Measurements from ENCODE around the gene CAMK2N2.
A peak's percentile ranks its signal among the peaks of the same experiment; 100 is the strongest.

CAMK2N2 gene

DNA sequence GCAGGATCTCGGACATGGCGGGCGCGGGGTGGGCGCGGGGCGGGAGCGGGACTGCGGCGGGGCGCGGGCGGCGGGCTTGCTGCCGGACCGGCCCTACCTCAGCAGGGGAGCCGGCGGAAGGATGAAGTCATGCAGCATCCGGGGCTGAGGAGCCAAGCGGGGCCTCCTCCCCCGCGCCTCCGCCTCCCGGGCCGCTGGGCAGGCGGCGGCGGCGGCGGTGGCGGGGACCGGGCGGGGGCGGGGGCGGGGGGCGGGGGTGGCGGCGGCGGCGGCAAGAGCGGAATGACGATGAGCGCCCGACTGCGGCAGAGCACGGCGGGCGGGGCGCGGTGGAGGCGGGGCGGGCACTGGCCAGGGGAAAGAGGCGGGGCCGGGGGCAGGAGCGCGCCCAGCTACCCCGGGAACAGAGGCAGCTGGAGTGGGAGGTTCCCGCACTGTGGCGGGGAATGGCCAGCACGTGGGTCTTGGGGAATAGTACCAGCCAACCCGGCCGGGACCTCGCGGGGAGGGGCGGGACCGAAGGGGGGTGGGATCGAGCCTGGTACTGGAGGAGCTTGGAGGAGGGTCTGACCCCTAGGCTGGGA lies at the start of gene CAMK2N2:
TSS of gene CAMK2N2 (minus strand) at position 284 of the 584 bp plus-strand sequence. CDS start at position 16, 268 bp downstream.
- peak; percentile 96 for DNase-seq

DNA sequence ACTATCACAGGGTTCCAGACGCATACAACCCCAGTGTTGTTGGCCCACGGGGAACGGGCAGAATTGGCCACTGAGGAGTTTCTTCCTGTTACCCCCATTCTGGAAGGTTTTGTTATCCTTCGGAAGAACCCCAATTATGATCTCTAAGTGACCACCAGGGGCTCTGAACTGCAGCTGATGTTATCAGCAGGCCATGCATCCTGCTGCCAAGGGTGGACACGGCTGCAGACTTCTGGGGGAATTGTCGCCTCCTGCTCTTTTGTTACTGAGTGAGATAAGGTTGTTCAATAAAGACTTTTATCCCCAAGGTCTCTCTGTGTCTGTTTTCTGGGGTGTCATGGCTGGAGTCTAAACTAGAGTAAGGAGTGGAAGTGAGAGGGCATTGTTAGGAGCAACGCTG lies 47.4 kb upstream of the CAMK2N2 start:
- no peak for DNase-seq

DNA sequence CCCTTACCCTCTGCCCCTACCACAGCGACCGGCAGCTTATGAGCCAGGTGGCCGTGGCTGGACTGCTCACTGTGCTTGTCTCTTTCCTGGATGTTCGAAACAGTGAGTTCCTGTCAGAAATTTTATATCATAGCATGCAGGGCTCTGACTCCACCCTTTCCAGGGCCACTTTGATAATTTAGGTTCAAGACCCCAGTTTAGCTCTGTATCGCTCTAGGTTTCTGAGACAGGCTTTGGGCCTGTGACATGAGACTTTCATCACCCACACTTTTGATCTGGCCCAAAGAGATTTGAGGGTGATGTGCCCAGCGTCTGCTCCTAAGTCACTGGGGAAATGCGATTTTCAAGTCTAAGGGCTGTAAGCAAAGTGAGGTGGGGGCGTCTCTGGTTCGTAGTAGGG lies 46.6 kb upstream of the CAMK2N2 start:
- DNase-seq = no peak

DNA sequence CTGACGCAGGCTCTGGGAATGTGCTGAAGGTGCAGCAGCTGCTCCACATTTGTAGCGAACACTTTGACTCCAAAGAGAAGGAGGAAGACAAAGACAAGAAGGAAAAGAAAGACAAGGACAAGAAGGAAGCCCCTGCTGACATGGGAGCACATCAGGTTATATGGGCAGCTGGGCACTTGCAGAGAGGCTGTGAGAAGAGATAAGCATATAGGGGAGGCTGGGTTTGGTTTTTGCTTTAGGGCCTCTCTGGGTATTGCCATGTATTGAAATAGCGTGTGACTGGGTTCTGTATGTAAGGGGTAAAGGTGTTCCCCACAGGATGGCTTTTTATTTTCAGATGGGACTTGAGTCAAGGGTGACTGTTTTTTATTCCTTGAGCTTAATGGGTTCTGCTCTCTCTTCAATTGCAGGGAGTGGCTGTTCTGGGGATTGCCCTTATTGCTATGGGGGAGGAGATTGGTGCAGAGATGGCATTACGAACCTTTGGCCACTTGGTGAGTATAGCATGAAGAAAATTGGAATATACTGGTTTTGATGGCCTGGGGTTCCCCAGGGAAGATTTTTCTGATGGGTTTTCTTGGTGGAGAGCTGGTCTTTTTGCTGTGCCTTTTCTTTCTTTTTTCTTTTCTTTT lies 45.1 kb upstream of the CAMK2N2 start:
- no peak for DNase-seq

DNA sequence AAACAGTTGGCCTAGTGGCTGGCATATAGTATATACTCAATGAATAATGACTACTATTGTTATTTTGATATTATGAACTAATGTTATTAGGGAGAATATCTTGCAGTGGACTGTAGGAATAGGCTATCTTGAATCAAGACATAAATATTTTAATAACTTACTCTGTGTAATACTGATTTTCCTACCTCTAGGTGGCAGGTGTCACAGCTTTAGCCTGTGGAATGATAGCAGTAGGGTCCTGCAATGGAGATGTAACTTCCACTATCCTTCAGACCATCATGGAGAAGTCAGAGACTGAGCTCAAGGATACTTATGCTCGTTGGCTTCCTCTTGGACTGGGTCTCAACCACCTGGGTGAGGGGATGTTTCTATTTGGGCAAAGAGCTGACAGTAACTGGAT lies 44.2 kb upstream of the CAMK2N2 start:
- DNase-seq = no peak

DNA sequence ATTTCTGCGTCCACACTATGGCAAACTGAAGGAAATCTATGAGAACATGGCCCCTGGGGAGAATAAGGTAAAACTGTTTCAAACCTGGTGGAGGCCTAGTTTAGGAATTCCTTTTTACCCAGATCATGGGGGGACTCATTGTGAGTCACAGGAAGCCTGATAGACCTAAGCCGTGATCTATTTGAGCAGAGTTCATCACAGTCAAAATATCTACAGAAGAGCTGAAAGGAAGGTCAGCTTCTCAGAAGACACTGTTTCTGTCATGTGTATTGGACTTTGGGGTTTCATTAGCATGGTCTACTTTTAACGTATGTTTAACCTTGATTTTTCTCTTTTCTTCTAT lies 39.0 kb upstream of the CAMK2N2 start:
- DNase-seq = no peak

DNA sequence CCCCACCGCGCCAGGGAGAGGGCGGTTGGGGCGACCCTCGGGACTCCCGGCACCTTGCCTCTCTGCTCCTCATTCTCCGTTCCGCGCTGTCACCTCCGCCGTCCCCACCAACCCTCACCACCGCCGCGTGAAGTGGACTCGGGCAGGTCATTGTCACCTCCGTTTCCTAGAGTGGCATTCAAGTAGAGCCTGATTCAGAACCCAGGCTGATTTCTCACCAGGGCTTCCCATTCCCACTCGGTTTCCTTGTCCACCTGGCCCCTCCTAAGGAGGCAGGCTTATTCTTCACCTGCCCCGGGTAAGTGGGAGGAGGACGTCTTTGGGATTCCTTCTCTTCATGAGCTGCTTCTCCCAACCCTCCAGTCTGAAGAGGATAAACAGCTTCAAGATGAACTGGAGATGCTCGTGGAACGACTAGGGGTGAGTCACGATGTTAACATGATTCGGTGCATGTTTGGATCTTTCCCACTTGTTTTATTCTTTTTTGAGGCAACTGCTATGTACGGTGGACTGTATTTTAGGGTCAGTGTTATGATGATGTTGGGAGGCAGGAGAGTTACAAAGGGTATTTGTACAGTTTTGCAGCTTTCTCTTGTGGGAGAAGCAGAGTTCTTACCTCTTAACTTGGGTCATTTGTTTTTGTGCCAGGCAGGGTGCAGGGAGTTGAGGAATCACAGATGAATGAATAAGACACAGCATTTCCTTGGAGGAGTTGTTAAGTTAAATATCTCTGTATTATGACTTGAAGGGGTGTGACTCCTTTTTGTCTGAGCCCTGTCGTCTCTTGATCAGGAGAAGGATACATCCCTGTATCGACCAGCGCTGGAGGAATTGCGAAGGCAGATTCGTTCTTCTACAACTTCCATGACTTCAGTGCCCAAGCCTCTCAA lies 38.4 kb upstream of the CAMK2N2 start:
- no peak for DNase-seq

DNA sequence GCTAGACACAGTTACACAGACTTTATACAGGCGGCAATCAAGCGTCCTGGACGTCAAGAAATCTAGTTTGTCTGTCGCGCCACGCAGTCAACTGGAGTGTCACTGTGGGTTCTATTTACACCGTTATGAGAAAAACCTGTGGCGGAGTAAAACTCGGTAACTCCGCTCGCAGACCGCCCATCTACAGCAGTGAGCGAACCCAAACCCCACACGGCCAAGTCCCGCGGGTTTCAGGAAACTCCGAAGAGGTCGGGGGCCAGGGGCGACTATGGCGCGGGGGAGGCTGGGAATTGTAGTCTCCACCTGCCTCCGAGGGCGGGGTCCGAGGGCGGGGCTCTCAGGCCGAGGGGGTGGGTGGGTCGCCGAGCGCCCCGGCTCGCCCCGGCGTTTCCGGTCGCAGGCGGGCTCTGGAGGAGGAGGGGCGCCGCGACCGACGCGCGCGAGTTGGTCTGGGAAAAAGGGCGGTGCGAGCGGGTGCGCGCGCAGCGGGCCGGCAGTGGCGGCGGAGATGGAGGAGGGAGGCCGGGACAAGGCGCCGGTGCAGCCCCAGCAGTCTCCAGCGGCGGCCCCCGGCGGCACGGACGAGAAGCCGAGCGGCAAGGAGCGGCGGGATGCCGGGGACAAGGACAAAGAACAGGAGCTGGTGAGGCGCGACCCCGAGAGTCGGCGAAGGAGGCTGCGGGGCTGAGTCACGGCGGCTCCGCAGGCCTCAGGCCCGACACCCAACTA lies 37.6 kb upstream of the CAMK2N2 start, which contains the start of gene PSMD2:
TSS of gene PSMD2 (plus strand) at position 483 of the 729 bp plus-strand sequence. CDS start at position 509, 26 bp downstream.
- peak; percentile 99 for DNase-seq

DNA sequence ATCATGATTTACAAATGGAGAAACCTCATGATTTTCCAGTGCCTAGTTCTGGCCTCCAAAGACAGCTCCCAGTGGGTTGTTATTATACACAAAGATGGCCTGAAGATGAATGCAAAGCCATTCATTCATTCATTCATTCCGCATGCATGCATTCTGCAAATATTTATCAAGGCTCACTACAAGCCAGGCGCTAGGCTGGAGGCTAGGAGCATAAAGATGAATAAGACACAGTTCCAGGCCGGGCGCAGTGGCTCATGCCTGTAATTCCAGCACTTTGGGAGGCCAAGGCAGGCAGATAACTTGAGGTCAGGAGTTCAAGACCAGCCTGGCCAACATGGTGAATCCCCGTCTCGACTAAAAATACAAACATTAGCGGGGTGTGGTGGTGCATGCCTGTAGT lies 35.3 kb upstream of the CAMK2N2 start:
- DNase-seq = no peak

DNA sequence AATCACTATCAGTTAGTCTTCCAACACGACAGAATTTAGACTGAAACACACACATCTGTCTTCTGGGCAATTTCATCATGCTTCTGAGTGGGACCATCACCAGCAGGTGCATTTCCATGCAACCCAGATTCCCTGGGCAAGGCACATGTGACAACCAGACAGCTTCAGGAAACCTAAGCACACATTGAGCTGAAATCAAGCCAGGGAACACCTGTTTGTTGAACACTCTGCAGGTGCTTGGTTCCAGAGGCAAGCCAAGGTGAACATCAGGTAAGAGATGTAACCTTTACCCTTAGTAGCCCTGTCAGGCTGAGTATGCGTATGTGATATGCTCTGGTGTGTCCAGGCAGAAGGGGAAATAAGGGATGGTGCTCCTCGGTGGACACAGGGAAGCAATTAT lies 34.4 kb upstream of the CAMK2N2 start:
- DNase-seq = no peak

DNA sequence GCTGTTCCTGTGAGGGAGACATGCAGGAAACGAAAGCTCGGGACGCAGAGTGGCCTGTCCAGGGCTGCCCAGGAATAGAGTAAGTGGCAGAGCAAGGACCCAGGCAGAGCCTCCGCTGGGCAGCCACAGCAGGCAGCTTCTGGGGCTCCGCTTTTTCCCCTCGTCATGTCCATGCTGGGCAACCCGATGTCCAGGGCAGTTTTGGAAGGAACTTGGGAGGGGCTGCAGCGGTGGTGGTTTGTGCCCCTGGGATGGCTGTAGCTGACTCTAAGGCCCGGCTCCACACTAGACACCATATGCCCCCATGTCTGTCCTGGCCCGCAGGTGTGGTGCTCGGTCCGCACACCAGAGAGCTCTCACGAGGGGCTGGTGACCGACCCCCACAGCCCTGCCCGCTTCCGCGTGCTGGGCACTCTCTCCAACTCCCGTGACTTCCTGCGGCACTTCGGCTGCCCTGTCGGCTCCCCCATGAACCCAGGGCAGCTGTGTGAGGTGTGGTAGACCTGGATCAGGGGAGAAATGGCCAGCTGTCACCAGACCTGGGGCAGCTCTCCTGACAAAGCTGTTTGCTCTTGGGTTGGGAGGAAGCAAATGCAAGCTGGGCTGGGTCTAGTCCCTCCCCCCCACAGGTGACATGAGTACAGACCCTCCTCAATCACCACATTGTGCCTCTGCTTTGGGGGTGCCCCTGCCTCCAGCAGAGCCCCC lies 30.5 kb upstream of the CAMK2N2 start:
- DNase-seq = no peak

DNA sequence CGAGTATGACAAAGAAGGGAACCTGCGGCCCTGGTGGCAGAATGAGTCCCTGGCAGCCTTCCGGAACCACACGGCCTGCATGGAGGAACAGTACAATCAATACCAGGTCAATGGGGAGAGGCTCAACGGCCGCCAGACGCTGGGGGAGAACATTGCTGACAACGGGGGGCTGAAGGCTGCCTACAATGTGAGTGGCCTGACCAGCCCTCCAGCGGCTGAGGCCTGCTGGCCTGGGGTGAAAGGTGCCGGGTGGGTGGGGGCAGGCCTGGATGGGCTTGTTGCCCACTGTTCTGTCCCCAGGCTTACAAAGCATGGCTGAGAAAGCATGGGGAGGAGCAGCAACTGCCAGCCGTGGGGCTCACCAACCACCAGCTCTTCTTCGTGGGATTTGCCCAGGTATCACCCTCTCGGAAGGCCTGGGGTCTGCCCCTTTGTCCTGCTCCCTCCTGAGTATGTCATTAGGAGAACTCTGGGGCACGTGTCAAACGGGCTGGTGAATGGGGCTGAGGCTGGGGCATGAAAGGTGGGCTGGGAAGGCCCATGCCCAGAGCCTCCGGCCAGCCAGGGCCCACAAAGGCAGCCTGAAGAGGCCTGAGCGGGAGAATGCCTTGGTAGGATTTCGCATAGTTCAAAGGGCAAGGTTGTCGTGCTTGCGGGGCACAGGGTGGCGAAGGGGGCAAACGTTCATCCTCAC lies 29.8 kb upstream of the CAMK2N2 start:
- DNase-seq = no peak

DNA sequence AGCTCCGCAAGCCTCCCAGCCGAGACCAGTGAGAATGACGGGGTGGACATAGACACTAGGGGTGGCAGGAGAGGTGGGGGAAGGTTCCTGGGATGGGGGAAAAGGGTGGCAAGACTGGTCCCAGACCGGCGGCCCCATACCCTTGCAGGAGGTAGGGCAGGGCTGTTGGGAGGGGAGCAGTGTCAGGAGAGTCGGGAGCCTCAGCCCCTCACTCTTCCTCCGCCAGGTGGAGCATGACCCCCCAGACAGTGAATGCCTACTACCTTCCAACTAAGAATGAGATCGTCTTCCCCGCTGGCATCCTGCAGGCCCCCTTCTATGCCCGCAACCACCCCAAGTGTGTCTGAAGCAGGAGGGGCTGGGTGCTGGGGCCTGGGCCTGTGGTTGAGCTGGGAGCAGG lies 29.0 kb upstream of the CAMK2N2 start:
- no peak for DNase-seq

DNA sequence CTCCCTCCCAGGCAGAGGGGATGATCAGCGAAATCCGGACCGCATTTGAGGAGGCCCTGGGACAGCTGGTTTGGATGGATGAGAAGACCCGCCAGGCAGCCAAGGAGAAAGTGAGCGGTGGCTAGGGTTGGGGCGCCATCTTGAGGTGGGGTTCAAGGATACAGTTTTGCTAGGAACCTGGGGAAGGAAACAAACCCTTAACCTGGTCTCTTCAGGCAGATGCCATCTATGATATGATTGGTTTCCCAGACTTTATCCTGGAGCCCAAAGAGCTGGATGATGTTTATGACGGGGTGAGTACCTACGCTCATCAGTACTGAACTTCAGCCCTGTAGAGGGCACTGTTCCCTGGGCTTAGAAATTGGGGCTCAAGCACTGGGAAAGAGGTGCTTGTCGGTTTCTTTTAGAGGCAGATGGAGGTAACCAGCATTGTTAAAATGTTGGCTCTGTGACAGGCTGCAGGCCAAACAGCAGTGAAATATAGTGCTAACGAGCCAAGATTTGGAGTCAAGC lies 28.1 kb upstream of the CAMK2N2 start:
- peak; percentile 73 for DNase-seq

DNA sequence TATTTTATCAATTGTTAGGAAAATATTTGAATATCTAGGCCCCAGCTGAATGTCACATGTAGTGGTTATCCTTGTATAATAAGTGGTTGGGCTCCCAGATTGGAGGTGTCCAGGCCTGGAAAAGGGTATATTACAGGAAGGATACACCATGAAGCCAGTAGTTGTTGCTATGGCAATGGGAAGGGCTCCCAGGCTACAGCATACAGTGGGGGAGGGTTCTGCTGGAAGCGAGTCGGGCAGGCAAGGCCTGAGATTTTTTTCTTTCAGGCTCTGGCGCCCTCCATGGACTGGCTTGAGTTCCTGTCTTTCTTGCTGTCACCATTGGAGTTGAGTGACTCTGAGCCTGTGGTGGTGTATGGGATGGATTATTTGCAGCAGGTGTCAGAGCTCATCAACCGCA lies 23.3 kb upstream of the CAMK2N2 start:
- DNase-seq = peak; percentile 96

DNA sequence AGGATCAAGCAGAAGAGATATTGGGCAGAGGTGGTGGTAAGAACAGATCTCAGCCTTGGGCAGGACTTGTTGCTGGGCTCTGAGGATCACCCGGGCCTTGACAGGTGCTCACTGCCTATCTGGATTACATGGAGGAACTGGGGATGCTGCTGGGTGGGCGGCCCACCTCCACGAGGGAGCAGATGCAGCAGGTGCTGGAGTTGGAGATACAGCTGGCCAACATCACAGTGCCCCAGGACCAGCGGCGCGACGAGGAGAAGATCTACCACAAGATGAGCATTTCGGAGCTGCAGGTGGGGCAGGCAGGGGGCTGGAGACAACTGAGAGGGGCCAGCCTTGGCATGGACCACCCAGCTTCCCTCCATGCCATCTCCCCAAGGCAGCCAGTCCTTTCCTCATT lies 22.3 kb upstream of the CAMK2N2 start:
- DNase-seq = no peak

DNA sequence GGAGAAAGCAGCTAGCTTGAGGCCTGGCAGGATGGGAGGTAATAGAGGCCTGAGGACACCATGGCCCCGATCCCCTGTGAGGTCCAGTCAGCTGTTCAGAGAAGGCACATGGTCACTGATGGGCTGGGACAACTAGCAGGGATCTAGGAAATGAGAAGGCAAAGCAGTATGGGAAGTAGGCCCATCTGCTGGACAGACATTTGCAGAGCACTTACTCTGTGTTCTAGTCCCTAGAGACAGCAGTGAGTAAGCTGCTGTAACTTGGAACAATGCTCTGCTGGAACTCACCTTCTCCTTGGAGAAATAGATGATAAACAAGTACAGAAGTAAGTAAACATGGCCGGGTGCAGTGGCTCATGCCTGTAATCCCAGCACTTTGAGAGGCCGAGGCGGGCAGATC lies 21.6 kb upstream of the CAMK2N2 start:
- no peak for DNase-seq

DNA sequence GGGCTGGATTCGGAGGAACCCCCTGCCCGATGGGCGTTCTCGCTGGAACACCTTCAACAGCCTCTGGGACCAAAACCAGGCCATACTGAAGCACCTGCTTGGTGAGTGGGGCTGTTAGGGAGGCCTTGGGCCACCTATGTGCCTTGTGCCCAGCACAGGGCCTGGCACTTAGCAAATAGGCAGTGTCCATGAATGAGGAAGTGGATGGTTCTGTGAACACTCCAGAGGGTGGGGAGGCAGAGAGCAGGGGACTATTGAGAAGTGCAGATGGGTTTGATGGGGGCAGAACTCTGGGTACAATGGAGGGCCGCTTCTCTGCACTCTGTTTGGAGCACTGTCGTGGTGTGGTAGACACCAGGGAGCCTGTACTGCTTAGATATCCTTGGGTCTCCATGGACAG lies 16.0 kb upstream of the CAMK2N2 start:
- DNase-seq = no peak

DNA sequence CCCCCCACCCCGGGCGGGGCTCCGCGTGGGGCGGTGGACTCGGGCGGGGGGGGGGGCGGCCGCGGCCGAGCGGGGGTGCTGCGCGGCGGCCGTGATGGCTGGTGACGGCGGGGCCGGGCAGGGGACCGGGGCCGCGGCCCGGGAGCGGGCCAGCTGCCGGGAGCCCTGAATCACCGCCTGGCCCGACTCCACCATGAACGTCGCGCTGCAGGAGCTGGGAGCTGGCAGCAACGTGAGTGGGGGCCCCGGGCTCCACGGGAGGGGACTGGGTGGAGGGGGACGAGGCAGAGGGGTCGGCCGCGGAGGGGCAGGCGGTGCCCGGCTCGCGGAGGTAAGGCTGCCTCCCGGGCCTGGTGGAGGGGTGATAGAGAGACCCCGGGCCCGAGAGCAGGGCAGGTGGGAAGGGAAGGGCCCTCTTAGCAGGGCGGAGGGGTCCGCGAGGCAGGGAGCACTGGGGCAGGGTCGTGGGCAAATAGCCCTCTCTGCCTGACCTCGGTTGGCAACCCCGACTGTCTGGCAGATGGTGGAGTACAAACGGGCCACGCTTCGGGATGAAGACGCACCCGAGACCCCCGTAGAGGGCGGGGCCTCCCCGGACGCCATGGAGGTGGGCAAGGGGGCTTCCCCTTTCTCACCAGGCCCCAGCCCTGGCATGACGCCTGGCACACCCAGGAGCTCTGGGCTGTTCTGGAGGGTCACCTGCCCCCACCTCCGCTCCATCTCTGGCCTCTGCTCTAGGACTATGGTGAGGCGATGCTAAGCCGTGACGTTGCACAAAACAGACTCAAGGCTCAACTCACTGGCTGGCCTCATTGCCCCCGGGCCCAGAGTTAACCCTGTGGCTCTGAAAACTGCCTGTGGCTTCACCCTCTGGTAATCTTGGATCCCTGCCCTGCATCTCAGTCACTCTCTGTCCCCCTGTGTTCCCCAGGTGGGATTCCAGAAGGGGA lies 14.9 kb upstream of the CAMK2N2 start, which contains the start of gene ECE2:
TSS of gene ECE2 (plus strand) at position 62 of the 950 bp plus-strand sequence. CDS start at position 194, 132 bp downstream.
- DNase-seq = no peak

DNA sequence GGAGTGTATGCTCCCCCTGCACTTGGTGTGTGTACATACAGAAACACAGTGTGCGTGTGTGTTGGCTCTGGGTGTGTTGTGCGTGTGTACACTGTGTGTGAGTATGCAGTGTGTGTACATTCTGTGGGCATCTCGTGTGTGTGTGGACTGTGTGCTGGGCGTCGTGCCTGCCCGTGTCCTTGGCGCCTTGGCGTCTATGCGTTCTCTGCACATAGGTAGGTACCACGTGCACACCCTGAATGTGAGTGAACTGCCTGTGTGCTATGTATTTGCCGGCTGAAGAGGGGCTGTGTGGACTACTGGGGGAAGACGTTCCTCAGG lies 14.0 kb upstream of the CAMK2N2 start:
- DNase-seq = no peak

DNA sequence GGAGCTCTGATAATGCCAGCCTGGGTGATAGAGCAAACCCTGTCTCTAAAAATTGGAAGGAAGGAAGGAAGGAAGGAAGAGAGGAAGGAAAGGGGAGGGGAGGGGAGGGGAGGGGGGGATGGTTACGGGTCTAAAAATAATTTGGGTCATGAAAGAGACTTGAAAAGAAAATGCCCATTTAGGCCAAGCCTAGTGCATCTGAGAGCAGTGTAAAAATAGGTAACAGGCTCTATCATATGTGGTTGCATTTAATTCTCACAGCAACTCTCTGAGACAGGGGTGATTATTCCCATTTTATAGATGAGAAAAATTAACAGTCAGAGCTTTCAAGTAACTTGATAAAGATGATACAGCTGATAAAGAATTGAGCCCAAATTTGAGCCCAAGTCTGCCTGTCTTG lies 10.9 kb upstream of the CAMK2N2 start:
- no peak for DNase-seq
